Measurements from ENCODE around the gene PAX3. TPM values are rescaled to one million over a fixed set of nuclear protein-coding genes. Genes with fewer than 3 reads are reported as not detected.

Gene PAX3
- polyA plus RNA-seq, 3 donors, result not detected

DNA sequence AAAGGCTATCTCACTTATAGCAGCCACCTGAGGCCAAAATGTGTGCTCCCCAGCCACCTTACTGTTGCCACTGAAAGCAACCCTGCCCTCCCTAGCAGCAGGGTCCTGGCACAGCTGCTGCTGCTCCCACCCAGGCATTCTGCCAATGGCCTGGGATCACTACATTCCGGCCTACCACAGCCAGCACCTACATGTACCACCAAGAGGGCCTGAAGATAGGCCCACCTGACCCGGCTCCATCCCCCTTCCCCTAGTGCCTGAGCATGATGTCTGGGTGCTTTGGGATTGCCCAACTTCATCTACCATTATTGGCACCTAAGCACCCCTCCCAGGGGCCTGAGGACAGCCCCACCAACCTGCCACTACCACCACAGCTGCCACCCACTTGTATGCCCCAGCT lies 34.6 kb upstream of the PAX3 start:
- intact Hi-C loops (cut with micrococcal nuclease), result no loop called here
- H3K27ac Mint-ChIP-seq, result no peak overlapping the region
- H3K4me2 ChIP-seq (replicated peaks; ENCODE audit: extremely low read depth, low read length, poor library complexity, severe bottlenecking), result no peak overlapping the region

GRCh38 chr2:222332116-222332515 lies 33.3 kb upstream of the PAX3 start:
- Histone ChIP-seq H3K79me2 (ENCODE audit: insufficient read depth, low read length) (no peaks in the 10 kb centered on the region), H2AFZ (ENCODE audit: insufficient read depth, low read depth, low read length, poor library complexity, severe bottlenecking) (peak overlapping the region; percentile 5), H3K4me2 (replicated peaks; ENCODE audit: extremely low read depth, low read length, poor library complexity, severe bottlenecking) (peak overlapping the region; percentile 52), H3K9me3 (replicated peaks in 1 of 2; ENCODE audit: control insufficient read depth in 1 of 2, insufficient read depth in 1 of 2, low read length in 2 of 2) (peaks cover 9 to 10% of the 10 kb centered on the region in 2 donors), H3K9ac (ENCODE audit: insufficient read depth, low read length, poor library complexity, severe bottlenecking) (no peak overlapping the region), H3K27ac (ENCODE audit: low read depth in 1 of 2, low read length in 2 of 2) (no peak overlapping the region), H3K27me3 (ENCODE audit: control insufficient read depth in 2 of 2, insufficient read depth in 2 of 2, low read length in 2 of 2) (peaks cover 0 to 3% of the 10 kb centered on the region in 2 donors), H3K36me3 (replicated peaks in 1 of 2; ENCODE audit: control insufficient read depth in 1 of 2, insufficient read depth in 2 of 2, low read length in 2 of 2) (no peaks in the 10 kb centered on the region), H3K4me1 (ENCODE audit: control insufficient read depth in 1 of 2, insufficient read depth in 2 of 2, low read length in 2 of 2) (peaks cover 5 to 12% of the 10 kb centered on the region in 2 donors), H3K4me3 (replicated peaks in 1 of 3; ENCODE audit: low read depth in 2 of 3, low read length in 3 of 3) (no peak overlapping the region), H4K20me1 (ENCODE audit: insufficient read depth, low read length) (no peaks in the 10 kb centered on the region)
- intact Hi-C loops (cut with micrococcal nuclease), result no loop called here
- Mint-ChIP-seq H3K36me3 (peaks cover 4 to 7% of the 10 kb centered on the region in 2 donors), H3K4me3 (peak overlapping the region in 1 of 2 donors; percentile 57), H3K4me1 (peaks cover 12% of the 10 kb centered on the region), H3K9me3 (peaks cover 14 to 28% (median 24%) of the 10 kb centered on the region in 7 donors), H3K27ac (no peak overlapping the region), H3K27me3 (ENCODE audit: low read depth in 3 of 3) (peaks cover 0 to 5% (median 4%) of the 10 kb centered on the region in 3 donors)
- no CpG with 5 or more reads among the region's 4 CpGs for WGBS (ENCODE audit: insufficient coverage)
- TF ChIP-seq, protein P1, sequence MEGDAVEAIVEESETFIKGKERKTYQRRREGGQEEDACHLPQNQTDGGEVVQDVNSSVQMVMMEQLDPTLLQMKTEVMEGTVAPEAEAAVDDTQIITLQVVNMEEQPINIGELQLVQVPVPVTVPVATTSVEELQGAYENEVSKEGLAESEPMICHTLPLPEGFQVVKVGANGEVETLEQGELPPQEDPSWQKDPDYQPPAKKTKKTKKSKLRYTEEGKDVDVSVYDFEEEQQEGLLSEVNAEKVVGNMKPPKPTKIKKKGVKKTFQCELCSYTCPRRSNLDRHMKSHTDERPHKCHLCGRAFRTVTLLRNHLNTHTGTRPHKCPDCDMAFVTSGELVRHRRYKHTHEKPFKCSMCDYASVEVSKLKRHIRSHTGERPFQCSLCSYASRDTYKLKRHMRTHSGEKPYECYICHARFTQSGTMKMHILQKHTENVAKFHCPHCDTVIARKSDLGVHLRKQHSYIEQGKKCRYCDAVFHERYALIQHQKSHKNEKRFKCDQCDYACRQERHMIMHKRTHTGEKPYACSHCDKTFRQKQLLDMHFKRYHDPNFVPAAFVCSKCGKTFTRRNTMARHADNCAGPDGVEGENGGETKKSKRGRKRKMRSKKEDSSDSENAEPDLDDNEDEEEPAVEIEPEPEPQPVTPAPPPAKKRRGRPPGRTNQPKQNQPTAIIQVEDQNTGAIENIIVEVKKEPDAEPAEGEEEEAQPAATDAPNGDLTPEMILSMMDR (IDR thresholded peaks at IDR 0.05), result no peak
- peak; percentile 36 to 60 (median 43) for DNase-seq

More for the DNA sequence above, 34.6 kb upstream of the PAX3 start:
- peaks cover 12% of the 10 kb centered on the region for H3K4me1 Mint-ChIP-seq
- H3K4me1 ChIP-seq (ENCODE audit: control insufficient read depth in 1 of 2, insufficient read depth in 2 of 2, low read length in 2 of 2), result peaks cover 5 to 12% of the 10 kb centered on the region in 2 donors
- peaks cover 0 to 4% (median 3%) of the 10 kb centered on the region in 3 donors for H3K27me3 Mint-ChIP-seq (ENCODE audit: low read depth in 3 of 3)
- no peaks in the 10 kb centered on the region for H4K20me1 ChIP-seq (ENCODE audit: insufficient read depth, low read length)
- no peak overlapping the region for H3K27ac ChIP-seq (ENCODE audit: low read depth in 1 of 2, low read length in 2 of 2)
- peaks cover 9 to 10% of the 10 kb centered on the region in 2 donors for H3K9me3 ChIP-seq (replicated peaks in 1 of 2; ENCODE audit: control insufficient read depth in 1 of 2, insufficient read depth in 1 of 2, low read length in 2 of 2)
- no peak overlapping the region for H3K9ac ChIP-seq (ENCODE audit: insufficient read depth, low read length, poor library complexity, severe bottlenecking)
- H2AFZ ChIP-seq (ENCODE audit: insufficient read depth, low read depth, low read length, poor library complexity, severe bottlenecking), result no peak overlapping the region
- no peaks in the 10 kb centered on the region for H3K36me3 ChIP-seq (replicated peaks in 1 of 2; ENCODE audit: control insufficient read depth in 1 of 2, insufficient read depth in 2 of 2, low read length in 2 of 2)
- peaks cover 14 to 28% (median 24%) of the 10 kb centered on the region in 7 donors for H3K9me3 Mint-ChIP-seq
- H3K27me3 ChIP-seq (ENCODE audit: control insufficient read depth in 2 of 2, insufficient read depth in 2 of 2, low read length in 2 of 2), result peaks cover 0 to 3% of the 10 kb centered on the region in 2 donors
- no peak overlapping the region for H3K4me3 ChIP-seq (replicated peaks in 1 of 3; ENCODE audit: low read depth in 2 of 3, low read length in 3 of 3)
- H3K36me3 Mint-ChIP-seq, result peaks cover 4 to 7% of the 10 kb centered on the region in 2 donors
- WGBS (ENCODE audit: insufficient coverage), result 90% methylated on average over 2 of the region's 2 CpGs
- H3K79me2 ChIP-seq (ENCODE audit: insufficient read depth, low read length), result no peaks in the 10 kb centered on the region
- no peak for DNase-seq
- H3K4me3 Mint-ChIP-seq, result no peak overlapping the region
- TF ChIP-seq, protein P1 (IDR thresholded peaks at IDR 0.05), result no peak

Data from CD14-positive monocyte (primary cell).